GM21360 (cell line): ENCODE data around the gene FBXO28.
A peak's percentile ranks its signal among the peaks of the same experiment; 100 is the strongest.

Source experiments
- ATAC-seq: cut with Tn5 transposase; IDR thresholded peaks from one replicate; pipeline ENCODE4 v1.9.1; 2021; ENCODE audit warnings: mild to moderate bottlenecking, moderate library complexity; ENCODE audit not compliant: unreplicated experiment

The FBXO28 gene

DNA sequence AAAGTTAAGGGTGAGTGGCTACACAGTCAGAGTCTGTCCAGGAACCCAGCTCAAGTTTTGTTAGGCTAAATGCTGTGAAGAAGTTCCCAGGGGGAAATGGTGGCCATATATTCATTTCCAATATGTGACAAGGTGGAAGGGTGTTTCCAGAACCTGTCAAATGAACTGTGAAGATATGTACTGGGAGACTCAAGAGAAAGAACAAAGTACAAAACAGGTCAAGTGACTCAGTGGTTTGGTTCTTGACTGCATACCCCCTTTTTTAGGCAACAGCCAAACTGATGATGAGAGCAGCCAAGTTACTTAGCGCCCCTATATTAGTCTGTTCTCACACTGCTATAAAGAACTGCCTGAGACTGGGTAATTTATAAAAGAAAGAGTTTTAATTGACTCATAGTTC, 18.6 kb upstream of the FBXO28 start:
- no peak for ATAC-seq

DNA sequence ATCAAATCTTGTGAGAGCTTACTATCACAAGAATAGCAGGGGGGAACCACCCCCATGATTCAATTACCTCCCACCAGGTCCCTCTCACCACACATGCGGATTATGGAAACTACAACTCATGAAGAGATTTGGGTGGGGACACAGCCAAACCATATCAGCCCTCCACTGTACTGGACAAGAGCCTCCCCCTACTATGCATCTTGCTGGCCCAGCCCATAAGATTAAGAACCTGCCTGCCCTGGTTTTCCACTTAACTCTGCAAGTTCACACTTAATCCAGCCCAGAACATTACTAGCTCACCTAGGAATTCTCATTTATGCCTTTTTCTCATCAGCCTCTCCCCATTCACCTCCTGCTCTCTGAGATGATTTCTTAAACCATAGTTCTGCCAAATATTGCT, 18.0 kb upstream of the FBXO28 start:
- ATAC-seq: no peak

DNA sequence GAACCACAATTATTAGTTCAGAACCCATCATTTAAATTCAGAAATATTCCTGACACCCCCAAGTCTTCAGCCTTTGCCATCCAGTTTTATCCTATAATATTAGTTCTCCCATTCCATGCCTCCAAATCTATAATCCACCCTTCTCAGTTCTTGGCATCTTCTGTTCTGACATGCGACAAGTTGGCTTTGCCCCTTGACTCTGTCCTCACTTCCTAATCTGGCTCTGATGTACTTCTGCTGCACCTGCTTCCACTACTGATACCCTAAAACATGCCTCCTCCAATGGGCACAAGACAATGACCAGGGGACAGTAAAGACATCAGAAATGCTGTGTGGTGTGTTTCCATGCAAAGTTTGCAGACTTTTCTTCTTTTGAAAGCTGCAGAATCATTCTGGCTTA, 17.1 kb upstream of the FBXO28 start:
- ATAC-seq: no peak

DNA sequence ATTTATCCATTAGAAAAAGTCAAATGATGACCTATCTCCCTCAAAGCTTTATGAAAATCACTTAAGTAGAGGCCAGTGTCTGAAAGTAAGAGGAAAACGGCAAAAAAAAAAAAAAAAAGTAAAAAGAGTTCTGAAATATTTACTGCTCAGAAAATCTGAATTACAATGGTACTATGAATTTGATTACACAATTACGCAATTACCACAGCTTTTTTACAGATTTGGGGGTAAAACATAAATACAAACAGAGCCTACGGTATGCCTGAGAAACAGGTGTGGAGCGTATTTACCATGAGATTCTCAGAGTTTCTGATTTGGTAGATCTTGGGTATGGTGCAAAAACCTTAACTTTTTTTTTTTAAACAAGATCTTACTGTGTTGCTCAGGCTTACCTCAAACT, 15.9 kb upstream of the FBXO28 start:
- no peak for ATAC-seq

DNA sequence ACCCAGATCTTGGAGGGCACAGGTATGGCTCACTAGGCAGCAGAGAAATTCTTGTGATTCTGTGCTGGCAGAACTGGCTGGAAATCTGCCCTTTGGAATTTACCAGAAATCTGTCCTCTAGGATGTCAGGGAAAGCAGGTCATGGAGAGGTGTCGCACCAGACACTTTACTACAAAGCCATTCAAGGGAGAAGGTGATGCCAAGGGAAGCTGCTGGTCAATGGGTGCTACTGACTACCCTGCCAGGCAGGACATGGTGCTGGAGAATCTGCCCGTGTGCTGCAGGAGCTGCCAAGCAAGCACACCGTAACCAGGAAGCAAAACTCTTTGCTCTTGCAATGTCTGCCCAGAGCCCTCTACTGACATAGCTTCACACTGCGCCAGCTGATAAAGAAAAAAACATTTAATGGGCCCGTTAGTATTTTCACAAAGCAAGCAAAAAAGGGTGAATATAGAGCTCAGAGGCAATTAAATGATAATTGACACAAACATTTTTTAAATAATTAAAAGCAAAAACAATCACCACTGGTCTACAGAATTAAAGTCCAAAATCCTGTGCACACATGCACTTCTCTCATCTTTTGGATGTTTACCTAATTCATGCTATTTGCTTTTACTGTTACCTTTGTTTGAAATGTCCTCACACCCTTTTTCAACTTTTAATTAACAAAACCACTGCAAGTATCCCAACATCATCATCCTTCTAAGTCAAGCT, 7.2 kb upstream of the FBXO28 start:
- ATAC-seq: no peak

DNA sequence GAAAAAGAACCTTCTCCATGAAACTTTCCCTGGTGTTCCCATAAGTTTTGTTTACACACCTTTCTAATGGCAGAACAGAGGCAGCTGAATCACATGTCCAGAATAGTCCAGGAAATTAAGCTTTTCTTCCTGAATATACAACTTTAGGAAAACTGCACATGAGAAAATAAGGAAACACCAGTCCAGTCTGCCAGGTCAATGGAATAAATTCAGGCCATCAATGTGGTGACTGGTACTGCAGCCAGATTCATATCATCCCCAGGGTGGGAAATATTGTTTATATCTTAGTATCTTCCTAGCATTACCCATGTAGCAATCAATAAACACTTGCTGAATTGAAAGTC, 6.7 kb upstream of the FBXO28 start:
- ATAC-seq: no peak

DNA sequence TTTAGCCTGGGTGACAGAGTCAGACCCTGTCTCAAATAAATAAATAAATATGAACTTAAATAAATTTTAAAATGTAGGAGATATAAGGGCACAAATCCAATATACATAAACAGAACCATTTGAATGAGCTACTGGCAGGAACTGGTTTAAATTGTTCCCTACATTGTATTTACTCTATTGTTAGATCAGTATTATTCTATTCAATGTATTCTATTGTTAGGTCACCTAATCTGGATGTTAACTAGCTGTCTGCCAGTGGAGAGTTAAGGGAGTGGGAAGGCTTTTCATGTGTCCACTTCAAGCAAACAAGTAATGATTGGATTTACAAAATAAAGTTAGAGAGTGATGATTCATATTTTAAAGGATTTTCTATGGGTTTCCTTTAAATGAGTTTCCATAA, 4.9 kb upstream of the FBXO28 start:
- ATAC-seq: no peak

DNA sequence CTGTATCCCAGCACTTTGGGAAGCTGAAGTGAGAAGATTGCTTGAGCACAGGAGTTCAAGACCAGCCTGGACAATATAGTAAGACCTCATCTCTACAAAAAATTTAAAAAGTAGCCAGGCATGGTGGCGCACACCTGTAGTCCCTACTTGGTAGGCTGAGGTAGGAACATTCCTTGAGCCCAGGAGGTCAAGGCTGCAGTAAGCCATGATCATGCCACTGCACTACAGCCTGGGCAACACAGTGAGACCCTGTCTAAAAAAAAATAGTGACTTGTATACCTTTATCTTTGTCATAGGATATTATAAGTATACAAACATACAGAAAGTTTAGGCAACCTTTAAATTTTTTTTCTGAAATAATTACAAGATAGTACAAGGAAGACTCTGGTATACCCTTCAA, 3.9 kb upstream of the FBXO28 start:
- ATAC-seq: no peak

DNA sequence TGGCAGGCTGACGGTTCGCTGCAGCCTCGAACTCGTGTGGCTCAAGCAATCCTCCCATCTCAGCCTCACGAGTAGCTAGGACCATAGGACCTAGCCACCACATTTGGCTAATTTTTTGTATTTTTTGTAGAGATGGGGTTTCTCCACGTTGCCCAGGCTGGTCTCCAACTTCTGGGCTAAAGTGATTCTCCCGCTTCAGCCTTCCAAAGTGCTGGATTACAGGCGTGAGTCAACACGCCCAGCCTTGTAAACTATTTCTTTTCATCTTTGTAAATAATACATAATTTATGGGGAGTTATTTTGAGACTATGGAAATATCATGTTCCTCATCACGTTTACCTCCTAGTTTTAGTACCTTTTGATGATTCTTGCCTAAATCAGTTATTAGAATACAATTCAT, 906 bp upstream of the FBXO28 start:
- no peak for ATAC-seq

DNA sequence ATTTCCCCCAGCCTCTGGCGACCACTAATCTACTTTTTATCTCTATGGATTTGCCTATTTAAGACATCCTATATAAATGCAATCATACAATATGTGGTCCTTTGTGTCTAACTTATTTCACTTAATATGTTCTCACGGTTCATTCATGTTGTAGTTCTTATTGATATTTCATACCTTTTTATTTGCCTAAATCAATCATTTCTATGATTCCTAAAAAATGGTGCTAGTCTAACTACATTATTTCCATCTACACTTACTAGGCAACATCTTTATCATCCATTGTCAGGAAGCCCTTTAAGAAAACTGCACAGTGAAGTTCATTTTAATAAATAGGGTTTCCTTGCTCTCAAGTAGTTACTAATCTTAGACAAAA, 380 bp upstream of the FBXO28 start:
- ATAC-seq: peak; percentile 16

DNA sequence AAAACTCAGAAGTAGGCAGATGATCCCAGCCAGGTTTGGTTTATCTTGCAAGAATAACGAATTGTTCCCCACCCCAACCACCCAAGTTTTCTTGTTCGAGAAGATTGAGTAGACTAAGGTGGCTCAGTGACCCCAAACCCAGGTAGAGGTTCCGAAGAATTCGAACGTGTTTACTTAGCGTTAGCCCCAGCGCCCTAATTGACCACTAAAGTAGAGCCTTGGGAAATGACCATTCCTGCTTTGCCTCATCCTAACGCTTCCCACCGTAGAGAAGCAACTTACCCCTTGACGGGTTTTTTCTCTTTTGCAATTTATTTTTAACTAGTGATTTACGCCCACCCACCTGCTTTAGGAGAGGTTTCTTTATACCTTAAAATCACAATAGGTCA, 870 bp downstream of the FBXO28 start:
- no peak for ATAC-seq

DNA sequence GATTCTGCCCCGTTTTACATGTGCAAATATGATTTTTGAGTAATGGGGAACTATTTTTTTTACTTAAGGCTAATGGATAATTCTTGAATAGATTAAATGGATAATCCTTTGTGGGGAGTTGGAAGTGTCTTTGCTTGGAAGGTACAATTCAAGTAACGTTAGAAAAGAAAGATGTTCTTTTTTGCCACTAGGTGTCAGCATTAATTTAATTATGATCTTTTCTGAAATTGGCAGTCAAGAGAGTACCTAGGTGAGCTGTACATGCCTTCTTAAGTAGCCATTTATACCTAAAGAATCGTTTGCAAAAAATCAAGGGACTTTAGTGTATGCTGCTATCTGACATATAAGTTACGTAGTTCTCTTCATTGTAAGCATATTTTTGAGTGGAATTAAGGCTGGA, 2.2 kb downstream of the FBXO28 start:
- peak; percentile 33 for ATAC-seq

DNA sequence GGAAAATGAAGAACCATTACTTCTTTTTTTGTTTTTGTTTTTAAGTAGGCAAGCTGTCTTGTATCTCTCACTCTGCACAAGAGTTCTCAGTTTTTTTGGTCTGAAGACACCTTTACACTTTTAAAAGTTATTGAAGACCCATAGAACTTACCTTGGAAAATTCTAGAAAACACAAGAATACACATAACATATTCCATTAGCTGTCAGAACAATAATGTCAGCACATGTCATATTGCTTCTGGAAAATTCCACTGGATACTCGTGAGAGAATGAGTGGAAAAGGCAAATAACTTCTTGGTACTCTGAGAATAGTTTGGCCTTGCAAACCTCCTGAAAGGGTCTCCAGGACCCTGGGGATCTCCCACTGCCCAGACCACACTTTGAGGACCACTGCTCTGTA, 4.8 kb downstream of the FBXO28 start:
- no peak for ATAC-seq

DNA sequence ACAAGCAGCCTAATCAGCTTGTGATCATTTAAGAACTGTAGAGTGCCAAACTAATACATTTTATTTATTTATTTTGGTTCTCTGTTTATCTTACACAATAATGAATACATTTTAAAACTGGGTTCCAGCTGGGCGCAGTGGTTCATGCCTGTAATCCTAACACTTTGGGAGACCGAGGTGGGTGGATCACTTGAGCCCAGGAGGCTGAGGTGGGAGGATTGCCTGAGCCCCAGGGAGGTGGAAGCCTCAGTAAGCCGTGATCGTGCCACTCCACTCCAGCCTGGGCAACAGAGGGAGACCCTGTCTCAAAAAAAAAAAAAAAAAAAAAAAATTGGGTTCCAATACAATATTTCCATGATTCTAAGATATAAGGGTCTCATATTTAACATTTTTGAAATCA, 9.2 kb downstream of the FBXO28 start:
- no peak for ATAC-seq

DNA sequence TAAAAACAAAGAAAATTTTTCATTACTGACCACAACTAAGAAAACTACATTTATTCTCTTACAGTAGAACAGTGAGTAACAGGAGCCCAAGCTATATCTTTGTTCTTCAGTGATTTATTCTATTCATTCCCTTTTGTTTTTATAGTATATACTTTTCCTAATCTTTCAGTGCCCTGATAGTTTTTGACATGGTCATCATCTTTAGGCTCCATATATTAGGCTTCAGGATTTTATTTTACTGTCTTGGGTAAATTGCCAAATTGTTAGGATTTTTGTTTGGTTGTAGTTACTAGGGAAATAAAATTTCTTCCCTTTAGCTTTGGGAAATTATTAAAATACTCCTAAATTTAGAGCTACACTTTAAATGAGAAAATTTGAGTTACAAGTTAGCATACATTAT, 10.3 kb downstream of the FBXO28 start:
- no peak for ATAC-seq

DNA sequence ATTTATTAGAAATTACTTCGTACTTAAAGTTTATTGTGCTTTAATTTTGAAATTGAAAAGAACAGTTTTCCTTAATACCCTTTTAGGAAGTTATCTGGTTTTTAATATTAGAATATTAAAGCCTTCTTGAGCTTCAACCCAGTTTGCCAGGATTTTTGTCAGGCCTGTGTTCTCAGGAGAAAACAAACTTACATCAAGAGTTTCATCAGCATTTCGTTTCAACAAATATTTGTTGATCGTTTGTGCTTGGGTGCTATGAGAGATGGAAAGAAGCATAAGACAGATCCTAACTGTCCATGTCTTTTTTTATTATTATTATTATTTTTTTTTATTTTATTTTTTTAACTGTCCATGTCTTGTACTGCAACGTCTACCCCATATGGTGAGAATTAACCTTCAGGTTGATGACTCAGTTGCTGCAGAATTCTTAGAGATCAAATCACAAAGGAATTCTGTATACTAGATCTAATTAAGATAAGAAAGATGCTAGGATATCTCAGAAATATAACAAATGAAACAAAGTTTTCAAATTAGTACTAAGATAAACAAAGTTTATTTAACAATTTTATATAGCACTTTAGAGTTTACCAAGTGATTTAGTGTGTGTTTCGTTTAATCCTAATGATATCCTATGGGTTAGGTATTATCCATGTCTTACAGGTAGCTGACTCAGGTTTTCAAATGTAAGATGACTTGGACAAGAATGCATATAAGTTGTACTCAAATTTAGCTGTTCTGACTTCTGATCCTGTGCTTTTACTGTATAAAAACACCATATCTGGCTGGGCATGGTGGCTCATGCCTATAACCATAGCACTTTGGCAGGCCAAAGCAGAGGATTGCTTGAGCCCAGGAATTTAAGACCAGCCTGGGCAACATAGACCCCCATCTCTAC, 14.3 kb downstream of the FBXO28 start:
- no peak for ATAC-seq

DNA sequence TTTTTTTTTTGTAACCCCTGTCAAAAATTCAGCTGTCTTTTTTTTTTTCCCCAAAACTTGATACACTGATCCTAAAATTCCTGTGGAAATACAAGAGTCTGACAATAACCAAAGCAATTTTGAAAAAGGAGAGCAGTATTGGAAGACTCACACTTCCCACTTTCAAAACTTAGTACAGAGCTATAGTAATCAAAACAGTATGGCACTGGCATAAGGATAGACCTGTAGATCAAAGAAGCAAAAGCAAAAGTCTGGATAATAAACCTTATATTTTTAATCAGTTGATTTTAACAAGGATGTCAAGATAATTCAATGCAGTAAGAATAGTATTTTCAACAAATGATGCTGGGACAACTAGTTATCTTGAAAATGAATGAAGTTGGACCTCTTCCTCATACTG, 17.3 kb downstream of the FBXO28 start:
- ATAC-seq: no peak

DNA sequence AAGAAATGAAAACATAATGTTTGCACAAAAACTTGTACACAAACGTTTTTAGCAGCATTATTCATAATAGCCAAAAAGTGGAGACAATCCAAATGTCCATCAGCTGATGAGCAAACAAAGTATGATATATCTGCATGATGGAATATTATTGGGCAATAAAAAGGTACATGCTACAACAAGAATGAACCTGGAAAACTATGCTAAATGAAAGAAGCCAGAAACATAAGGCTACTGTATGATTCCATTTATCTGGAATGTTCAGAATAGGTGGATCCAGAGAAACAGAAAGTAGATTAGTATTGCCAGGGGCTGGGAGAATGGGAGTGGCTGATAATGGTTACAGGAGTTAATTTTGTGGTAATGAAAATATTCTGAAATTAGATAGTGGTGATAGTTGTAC, 19.0 kb downstream of the FBXO28 start:
- ATAC-seq: no peak

DNA sequence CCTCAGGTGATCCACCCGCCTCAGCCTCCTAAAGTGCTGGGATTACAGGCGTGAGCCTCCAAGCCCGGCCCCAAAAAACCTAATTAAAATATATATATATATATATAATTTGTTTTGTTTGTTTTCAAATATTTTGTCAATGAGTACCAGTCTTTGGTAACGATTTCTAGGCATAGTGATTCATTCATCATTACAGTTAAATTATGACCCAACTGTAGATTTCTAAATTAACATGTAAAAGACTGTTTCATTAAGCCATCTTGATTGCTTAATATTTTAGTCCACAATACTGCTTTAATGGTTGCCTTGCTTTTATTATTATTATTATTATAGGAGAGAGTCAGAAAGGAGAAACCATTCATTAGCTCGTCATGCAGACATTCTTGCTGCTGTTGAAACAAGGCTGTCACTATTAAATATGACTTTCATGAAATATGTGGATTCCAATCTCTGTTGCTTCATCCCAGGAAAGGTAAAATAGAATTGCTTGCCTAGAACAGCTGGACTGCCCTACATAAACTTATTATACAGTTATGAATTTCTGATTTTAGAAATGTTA, 19.9 kb downstream of the FBXO28 start:
- no peak for ATAC-seq

DNA sequence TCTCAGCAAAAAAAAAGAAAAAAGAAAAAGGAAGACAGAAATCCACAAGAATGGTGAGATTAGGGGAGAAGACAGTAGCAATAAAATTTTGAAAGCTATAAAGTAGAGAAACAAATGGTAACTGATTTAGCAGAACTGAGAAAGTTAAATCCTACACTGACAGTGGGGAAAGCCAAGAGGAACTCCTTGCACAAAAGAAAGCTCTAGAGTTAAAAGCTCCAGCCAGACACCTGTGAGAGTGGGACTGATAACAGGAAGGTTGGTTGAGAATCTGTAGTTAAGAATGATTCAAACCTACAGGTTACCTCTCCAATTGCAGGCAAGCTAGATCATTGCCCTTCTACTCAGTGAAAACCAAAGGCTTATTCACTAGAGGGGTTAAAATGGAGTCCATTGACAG, 23.6 kb downstream of the FBXO28 start:
- ATAC-seq: no peak

DNA sequence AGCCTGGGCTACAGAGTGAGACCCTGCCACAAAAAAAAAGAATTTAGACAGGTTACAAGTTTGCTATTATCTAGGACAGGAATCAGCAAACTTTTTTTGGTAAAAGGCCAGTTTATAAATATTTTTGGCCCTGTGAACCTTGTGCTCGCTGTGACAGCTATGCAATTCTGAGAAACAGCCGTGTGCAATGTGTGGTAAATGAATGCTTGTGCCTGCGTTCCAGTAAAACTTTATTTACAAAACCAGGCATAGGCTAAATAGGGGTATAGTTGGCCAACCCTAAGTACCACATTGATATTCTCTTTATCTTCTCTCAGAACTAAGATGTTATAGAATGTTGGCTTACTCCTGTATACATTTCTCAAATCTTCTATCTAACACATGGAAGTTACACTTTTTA, 24.3 kb downstream of the FBXO28 start:
- no peak for ATAC-seq

DNA sequence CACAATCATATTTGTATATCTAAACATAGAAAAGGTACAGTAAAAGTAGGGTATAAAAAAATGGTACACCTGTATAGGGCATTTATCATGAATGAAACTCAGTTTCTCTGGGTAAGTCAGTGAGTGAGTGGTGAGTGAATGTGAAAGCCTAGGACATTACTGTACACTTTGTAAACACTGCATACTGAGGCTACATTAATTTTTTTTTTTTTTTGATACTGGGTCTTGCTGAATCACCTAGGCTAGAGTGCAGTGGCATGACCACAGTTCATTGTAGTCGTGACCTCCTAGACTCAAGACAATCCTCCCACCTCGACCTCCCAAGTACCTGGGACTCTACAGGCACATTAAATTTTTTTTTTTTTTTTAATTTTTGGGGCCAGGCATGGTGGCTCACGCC, 27.8 kb downstream of the FBXO28 start:
- ATAC-seq: no peak
